ENCODE data around the gene PLA2R1.

- no peak for TF ChIP-seq POLR2A (IDR thresholded peaks at IDR 0.05)
- TF ChIP-seq CTCF (IDR thresholded peaks at IDR 0.05): no peak
Observed at GRCh38 chr2:159897081-159897480, 165.3 kb downstream of the PLA2R1 start.
